ENCODE data around the gene PQBP1.
"Not testable (repeated sequence)": the region's sequence is repeated elsewhere in the genome, so short reads cannot be mapped to it uniquely, and the experiment has no call there.

The PQBP1 gene

GRCh38 chrX:48897625-48898306 lies at the start of gene PQBP1, which contains the start of gene TIMM17B:
Gene PQBP1 (plus strand): TSS chrX:48897930. CDS start chrX:48898510, 580 bp downstream.
Gene TIMM17B (minus strand): TSS chrX:48897768. CDS start chrX:48897749, 19 bp downstream.
- peak; percentile 57 to 76 (median 75) for DNase-seq (ENCODE audit: low read depth in 3 of 3)

DNA sequence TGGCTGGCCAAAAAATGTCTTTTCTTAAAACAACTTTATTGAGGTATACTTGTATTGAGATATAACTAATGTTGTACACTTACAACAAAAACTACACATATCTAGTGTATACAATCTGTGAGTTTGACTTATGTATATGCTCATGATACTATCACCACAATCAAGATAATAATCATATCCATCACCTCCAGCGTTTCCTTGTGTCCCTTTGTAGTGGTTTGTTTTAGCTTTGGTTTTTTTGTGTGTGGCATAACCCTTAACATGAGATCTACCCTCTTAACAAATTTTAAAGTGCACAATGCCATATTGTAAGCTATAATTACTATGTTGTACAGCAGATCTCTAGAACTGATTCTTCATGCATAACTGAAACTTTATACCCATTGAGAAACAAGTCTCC lies 48.9 kb upstream of the PQBP1 start:
- no peak for DNase-seq (ENCODE audit: low read depth in 3 of 3)

GRCh38 chrX:48852857-48853256 lies 44.9 kb upstream of the PQBP1 start:
- DNase-seq (ENCODE audit: low read depth in 3 of 3), result no peak

DNA sequence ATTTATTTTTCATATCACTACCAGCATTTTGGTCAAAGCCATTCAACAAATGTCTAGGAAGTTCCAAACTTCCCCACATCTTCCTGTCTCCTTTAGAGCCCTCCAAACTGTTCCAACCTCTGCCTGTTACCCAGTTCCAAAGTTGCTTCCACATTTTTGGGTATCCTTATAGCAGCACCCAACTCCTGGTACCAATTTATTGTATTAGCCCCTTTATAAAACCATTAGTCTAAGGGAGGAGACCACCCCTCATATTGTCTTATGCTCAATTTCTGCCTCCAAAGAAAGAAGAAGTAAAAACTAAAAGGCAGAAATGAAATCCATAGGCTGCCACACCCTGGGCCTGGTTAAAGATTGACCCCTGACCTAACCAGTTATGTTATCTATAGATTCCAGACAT lies 44.2 kb upstream of the PQBP1 start:
- not testable (repeated sequence) for DNase-seq (ENCODE audit: low read depth in 3 of 3)

DNA sequence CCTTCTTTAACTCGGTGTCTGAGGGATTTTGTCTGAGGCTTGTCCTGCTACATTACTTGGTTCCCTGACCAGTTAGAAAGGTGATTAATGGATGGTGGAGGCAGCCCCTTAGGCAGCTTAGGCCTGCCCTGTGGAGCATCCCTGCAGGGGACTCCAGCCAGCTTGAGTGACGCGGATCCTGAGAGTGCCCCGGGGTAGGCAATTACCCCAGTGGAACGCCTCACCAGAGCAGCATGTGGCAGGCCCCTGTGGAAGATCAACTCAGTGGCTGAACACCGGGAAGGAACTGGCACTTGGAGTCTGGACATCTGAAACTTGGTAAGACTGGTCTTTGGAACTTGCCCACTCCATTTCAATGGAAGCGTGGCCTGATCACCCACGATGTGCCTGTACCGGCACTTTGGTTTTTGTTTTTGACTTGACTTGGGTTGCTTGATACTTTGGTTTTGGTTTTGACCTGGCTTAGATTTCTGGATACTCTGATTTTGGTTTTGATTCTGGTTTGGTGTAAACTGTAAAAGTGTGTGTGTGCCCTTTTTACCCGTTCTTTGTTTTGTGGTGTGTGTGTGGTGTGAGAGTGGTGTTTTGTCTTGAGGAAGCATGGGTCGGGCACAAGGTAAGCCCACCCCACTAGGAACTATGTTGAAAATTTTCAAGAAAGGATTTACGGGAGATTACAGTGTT lies 43.5 kb upstream of the PQBP1 start:
- DNase-seq (ENCODE audit: low read depth in 3 of 3), result not testable (repeated sequence)

DNA sequence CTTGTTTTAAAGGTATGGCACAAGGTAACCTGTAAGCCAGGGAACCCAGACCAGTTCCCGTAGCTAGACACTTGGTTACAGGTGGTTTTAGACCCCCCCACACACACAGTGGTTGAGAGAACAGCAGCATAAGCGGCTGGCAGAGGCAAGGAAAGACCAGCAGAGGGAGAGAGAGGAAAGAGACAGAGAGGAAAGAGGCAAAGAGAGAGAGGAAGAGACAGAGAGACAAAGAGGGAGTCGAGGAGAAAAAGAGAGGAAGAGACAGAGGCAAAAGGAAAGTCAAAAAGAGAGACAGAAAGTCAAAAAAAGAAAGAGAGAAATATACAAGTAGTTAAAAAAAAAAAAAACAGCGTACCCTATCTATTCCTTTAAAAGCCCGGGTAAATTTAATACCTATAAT lies 42.8 kb upstream of the PQBP1 start:
- DNase-seq (ENCODE audit: low read depth in 3 of 3), result no peak

DNA sequence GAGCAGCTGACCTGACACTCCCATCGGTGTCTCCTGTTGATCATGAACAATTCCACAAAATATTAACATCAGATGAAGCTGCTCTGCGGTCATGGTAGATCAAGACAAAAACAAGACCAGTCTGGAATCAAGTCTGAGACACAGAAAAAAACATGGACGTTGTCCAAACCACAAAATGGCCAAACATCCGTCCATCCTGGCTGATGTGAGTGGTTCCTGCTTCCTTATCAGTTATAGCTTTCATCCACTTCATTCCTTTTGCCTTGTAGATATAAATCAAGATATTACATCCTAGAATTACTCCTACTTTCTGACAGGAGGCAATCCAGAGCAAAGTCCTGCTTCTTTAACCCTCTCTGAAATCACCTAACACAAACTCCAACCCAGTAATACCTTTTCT lies 33.5 kb upstream of the PQBP1 start:
- no peak for DNase-seq (ENCODE audit: low read depth in 3 of 3)

GRCh38 chrX:48872017-48872416 lies 25.7 kb upstream of the PQBP1 start:
- DNase-seq (ENCODE audit: low read depth in 3 of 3), result not testable (repeated sequence)

DNA sequence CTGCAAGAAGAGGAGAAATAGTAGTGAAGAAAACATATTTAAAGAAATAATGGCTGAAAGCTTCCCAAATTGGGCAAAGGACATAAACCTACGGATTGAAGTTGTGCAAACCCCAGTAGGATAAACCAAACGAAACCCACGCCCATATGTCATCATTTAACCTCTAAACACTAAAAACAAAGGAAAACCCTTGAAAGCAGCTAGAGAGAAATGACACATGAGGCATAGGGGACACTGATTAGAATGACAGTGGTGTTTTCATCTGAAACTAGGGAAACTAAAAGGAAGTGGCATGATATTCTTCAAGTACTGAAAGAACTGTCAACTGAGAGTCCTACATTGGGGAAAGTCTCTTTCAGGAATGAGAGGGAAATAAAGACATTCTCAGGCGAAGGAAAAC lies 20.8 kb upstream of the PQBP1 start:
- not testable (repeated sequence) for DNase-seq (ENCODE audit: low read depth in 3 of 3)

GRCh38 chrX:48883729-48884128 lies 14.0 kb upstream of the PQBP1 start:
- no peak for DNase-seq (ENCODE audit: low read depth in 3 of 3)

GRCh38 chrX:48886586-48886985 lies 11.1 kb upstream of the PQBP1 start:
- not testable (repeated sequence) for DNase-seq (ENCODE audit: low read depth in 3 of 3)

DNA sequence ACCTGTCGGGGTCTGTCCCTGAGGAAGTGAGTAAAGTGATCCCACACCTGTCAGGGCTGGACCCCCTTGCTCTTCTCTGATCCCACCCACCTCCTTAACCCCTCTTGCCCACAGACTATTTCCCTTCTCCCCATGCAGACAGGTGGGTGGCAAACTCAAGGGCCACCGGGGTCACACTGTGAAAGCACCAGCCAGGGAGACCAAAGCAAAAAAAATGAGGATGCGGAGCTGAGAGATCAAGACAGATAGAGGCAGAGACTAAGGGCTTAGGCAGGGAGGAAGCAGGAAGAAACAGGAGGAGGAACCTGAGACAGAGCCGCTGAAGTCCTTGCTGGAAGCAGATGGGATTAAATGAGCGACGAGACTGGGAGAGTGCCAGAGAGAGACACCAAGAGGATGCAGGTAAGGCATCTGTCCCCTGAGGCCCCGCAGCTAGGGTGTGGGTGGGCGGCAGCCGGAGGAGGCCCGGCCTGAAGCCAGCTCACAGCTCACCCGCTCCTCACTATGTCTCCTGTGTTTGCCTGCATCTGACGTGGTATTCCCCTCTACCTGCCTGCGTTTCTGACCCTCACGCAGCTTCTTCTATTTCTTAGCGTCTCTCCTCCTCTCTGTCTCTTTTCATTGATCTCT lies 7.3 kb upstream of the PQBP1 start:
- DNase-seq (ENCODE audit: low read depth in 3 of 3), result no peak

DNA sequence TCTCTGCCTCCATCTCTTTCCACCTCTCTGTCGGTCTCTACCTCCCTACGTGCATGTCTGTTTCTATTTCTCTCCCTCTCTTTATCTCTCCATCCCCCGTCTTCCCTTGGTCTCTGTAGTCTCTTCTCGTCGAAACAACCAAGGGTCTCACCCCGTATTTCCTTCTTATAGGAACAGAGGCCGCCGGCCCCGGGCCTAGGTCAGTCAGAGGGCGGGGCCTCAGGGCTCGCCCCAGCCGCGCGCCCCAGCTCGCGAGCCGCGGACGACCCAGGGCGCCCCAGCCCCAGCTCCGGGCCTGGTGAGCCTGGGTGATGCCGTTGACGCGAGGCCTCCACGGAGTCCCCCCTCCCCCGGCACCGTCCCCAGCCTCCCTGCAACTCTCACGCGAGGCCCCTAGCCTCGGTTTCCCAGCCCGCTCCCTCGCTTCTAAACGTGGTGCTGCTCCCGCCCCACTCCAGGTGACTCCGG lies 6.8 kb upstream of the PQBP1 start:
- no peak for DNase-seq (ENCODE audit: low read depth in 3 of 3)

GRCh38 chrX:48891402-48892288 lies 6.1 kb upstream of the PQBP1 start:
- DNase-seq (ENCODE audit: low read depth in 3 of 3), result peak; percentile 52 to 57 (median 55)

- DNase-seq (ENCODE audit: low read depth in 3 of 3), result no peak
Measured at GRCh38 chrX:48892896-48893295, 4.8 kb upstream of the PQBP1 start.

DNA sequence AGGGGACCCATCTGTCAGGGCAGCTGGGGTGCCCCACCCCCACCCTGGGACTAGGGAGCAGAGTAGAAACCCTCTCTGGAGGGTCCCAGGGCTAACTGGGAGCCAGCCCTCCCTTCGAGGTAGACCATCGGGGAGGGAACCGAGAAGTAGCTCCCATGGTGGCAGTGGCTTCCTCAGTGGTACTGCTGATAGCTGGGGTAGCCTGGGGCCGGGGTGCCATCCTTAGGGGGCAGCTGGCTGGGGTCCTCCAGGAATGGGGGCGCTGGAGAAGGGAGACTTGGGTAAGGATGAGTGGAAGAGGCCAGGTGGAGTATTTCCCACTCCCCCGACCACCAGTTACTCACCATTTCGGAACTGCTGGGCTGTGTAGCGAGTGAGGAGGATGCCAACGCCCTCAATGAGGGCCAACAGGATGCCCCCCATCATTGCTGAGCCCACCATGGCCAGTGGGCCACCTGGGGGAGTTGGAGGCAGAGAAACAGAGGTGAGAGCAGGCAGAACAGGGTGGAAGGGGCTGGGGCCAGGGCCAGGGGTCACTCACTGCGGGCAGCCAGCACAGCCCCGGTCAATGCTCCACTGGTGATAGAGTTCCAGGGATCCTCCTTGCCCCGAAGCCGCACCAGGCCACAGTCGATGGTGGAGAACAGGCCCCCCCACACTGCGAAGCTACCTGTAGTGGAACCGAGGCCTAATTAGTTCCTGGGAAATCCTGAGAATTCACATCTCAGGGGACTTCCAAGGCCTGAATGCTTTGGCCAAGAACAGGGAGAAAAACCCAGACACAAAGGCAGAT lies 4.0 kb upstream of the PQBP1 start:
- DNase-seq (ENCODE audit: low read depth in 3 of 3), result no peak

DNA sequence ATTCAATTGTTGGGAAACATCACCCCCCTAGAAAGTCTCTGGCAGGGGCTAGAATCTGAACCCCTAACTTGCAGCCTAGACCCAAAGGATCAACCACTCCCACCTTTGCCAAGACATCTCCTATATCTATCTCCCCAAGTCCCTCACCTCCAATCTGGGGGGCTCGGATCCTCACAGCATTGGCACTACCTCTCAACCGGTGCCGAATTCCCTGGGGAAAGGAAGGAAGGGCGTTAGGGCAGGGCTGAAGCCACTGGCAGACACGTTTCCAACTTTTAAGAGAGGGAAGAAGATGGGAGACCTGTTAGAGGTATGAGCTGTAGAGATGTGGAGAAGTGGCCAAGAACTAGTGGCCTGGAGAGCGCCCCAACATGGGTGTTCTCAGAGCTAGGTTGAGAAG lies 2.8 kb upstream of the PQBP1 start:
- no peak for DNase-seq (ENCODE audit: low read depth in 3 of 3)

DNA sequence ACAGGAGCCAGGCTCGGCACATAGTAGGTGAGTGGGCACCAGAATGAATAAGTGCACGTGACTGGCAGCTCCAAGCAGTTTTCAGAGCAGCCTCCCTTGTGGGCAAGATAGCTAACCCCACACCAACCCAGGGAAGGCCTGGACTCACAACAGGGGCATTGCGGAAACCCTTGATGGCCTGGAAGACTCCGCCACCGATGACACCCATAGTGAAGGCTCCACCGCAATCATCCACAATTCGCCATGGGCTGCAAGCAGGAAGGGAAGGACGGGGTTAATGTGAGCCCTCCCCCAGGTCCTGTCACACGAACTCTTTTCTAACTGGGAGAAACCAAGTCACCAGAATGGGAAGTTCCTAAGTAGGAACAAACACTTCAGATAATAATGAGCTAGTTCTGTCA lies 1.1 kb upstream of the PQBP1 start:
- DNase-seq (ENCODE audit: low read depth in 3 of 3), result no peak

GRCh38 chrX:48897157-48897624 lies 539 bp upstream of the PQBP1 start:
- peak in 1 of 3 experiments; percentile 39 for DNase-seq (ENCODE audit: low read depth in 3 of 3)

DNA sequence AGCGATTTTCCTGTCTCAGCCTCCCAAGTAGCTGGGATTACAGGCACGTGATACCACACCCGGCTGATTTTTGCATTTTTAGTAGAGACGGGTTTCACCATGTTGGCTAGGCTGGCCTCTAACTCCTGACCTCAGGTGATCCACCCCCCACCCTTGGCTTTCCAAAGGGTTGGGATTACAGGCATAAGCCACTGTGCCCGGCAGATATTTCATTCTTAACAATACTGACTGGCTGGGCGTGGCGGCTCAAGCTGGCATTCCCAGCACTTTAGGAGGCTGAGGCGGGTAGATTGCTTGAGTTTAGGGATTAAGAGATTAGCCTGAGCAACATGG lies 1.3 kb downstream of the PQBP1 start:
- DNase-seq (ENCODE audit: low read depth in 3 of 3), result no peak

GRCh38 chrX:48901069-48901468 lies 3.3 kb downstream of the PQBP1 start:
- no peak for DNase-seq (ENCODE audit: low read depth in 3 of 3)
